Right lobe of liver (tissue), 6 donors: Measurements from ENCODE around the gene CCDC43. TPM values are rescaled to one million over a fixed set of nuclear protein-coding genes. Genes with fewer than 3 reads are reported as not detected.
A peak's percentile ranks its signal among the peaks of the same experiment; 100 is the strongest.
"Not testable (repeated sequence)": the region's sequence is repeated elsewhere in the genome, so short reads cannot be mapped to it uniquely, and the experiment has no call there.

ENCODE experiments used
- ATAC-seq, 4 donors: fragments of 200-7000 bp; cut with Tn5 transposase; one replicate each; pipeline ENCODE4 v1.9.1; 2020; ENCODE audit warnings: mild to moderate bottlenecking in 4 of 4, moderate library complexity in 4 of 4
- DNase-seq, 3 donors: peaks; one replicate each; pipeline ENCODE4 v3.0.0-alpha.2; 2020
- H3K27ac ChIP-seq, 3 donors: fragments of 200-600 bp; one replicate each; pipeline ENCODE4 v1.8.0; 2022
- H3K27me3 ChIP-seq, 2 donors: fragments of 200-600 bp; one replicate each; pipeline ENCODE4 v1.8.0; 2022
- H3K36me3 ChIP-seq, 4 donors: fragments of 200-600 bp; sonication (generic) in 1 of 4; one replicate each; pipeline versions ENCODE4 v1.5.1 to v1.8.0; 2017 to 2022; ENCODE audit warnings: control low read depth in 1 of 4
- H3K4me1 ChIP-seq, 4 donors: fragments of 200-600 bp; sonication (generic) in 1 of 4; one replicate each; pipeline versions ENCODE4 v1.5.1 to v1.8.0; 2017 to 2022; ENCODE audit warnings: control low read depth in 1 of 4
- H3K4me3 ChIP-seq, 3 donors: fragments of 200-600 bp; one replicate each; pipeline ENCODE4 v1.8.0; 2022
- H3K9me3 ChIP-seq, 4 donors: fragments of 200-600 bp; sonication (generic) in 1 of 4; one replicate each; pipeline versions ENCODE4 v1.5.1 to v1.8.0; 2017 to 2022; ENCODE audit warnings: control low read depth in 1 of 4
- CTCF ChIP-seq, 4 donors: fragments of 200-600 bp in 3 of 4; fragments of 450-650 bp in 1 of 4; IDR thresholded peaks; one replicate each; pipeline versions ENCODE4 v1.5.1 to v1.8.0; 2016 to 2022; ENCODE audit warnings: antibody characterized with exemption in 4 of 4, mild to moderate bottlenecking in 2 of 4
- POLR2A ChIP-seq: fragments of 450-650 bp; IDR thresholded peaks from one replicate; pipeline ENCODE4 v1.6.1; 2017; ENCODE audit warnings: antibody characterized with exemption, mild to moderate bottlenecking
- WGBS: methylation state at CpG from one replicate; pipeline ENCODE4 v1.1.6; 2018; ENCODE audit warnings: low coverage, low lambda C conversion rate; ENCODE audit not compliant: insufficient coverage; ENCODE audit errors: missing lambda C conversion rate; 5-methylcytosine and 5-hydroxymethylcytosine counted together
- intact Hi-C, 2 donors: fragments of 100-400 bp; cut with DNase I; formaldehyde crosslinking; loops; one replicate each; pipeline versions ENCODE4 v1.11.2 to v1.14.1; 2022
- total RNA-seq, 6 experiments: library from RNA; depleted of rRNA in 2 of 6; stranded (reverse); fragments of >200 nt in 2 of 6; fragmentation: NEBNext Ultra II Directional in 3 of 6; extraction: Animal tissue kit (Norgen Biotek cat#: 25700) in 3 of 6; gene quantifications; one replicate each; pipeline versions ENCODE4 v1.1.0 to v1.2.4, GENCODE V29; 2016 to 2023
- donor health status: DM: no; HTN: yes; CAD: no.
- donor health status: DM: no; HTN: no; CAD: no.
- donor health status: DM: no; HTN: no; CAD: no.
- donor health status: DM: no; HTN: yes; CAD: no.
- donor health status: DM: no; HTN: yes; CAD: no.

Gene CCDC43
- total RNA-seq, 6 experiments from 2014 or later = 4.5 to 8.4 (median 5.6) TPM

GRCh38 chr17:44688675-44689476 is 700 bp downstream of the CCDC43 start:
- Histone ChIP-seq H3K4me3 (peak overlapping the region; percentile 72 to 98 (median 95)), H3K27ac (peak overlapping the region in 2 of 3 donors; percentile 48 to 77), H3K4me1 (peaks cover 0 to 14% (median 3%) of the 10 kb centered on the region in 4 donors), H3K27me3 (no peaks in the 10 kb centered on the region), H3K9me3 (no peaks in the 10 kb centered on the region), H3K36me3 (peaks cover 0 to under 1% (median 0%) of the 10 kb centered on the region in 4 donors)
- 4% methylated on average over 13 of the region's 13 CpGs for WGBS
- DNase-seq (no peak), ATAC-seq (no peak)
- intact Hi-C loops = no loop called here
- TF ChIP-seq CTCF (IDR thresholded peaks at IDR 0.05) (no peak), POLR2A (no peak)

DNA sequence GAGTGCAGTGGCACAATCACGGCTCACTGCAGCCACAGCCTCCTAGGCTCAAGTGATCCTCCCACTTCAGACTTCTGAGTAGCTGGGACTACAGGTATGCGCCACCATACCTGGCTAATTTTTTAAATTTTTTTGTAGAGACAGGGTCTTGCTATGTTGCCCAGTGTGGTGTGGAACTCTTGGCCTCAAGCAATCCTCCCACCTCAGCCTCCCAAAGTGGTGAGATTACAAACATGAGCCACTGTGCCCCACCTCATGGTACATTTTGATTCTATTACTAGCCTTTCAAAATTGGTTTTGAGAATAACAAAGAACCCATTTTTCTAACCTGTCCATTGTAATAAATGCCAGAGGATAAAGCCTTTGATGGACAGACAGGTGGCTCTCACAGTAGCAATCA is 1.4 kb downstream of the CCDC43 start:
- H3K27me3 ChIP-seq = no peaks in the 10 kb centered on the region
- peaks cover 0 to 14% (median 3%) of the 10 kb centered on the region in 4 donors for H3K4me1 ChIP-seq
- no peak for TF ChIP-seq POLR2A
- TF ChIP-seq CTCF (IDR thresholded peaks at IDR 0.05) = no peak
- DNase-seq (no peak), ATAC-seq (no peak)
- no peak overlapping the region for H3K27ac ChIP-seq
- peaks cover 0 to 8% (median 4%) of the 10 kb centered on the region in 4 donors for H3K36me3 ChIP-seq
- WGBS = 85% methylated on average over 2 of the region's 2 CpGs
- intact Hi-C loops = no loop called here
- no peaks in the 10 kb centered on the region for H3K9me3 ChIP-seq
- no peak overlapping the region for H3K4me3 ChIP-seq

GRCh38 chr17:44687756-44688155 is 1.8 kb downstream of the CCDC43 start:
- no peak overlapping the region for H3K4me3 ChIP-seq
- no peak for TF ChIP-seq CTCF (IDR thresholded peaks at IDR 0.05)
- TF ChIP-seq POLR2A = no peak
- DNase-seq (no peak), ATAC-seq (no peak)
- peaks cover 3 to 12% (median 4%) of the 10 kb centered on the region in 4 donors for H3K36me3 ChIP-seq
- peaks cover 0 to 14% (median 3%) of the 10 kb centered on the region in 4 donors for H3K4me1 ChIP-seq
- intact Hi-C loops = no loop called here
- no peaks in the 10 kb centered on the region for H3K27me3 ChIP-seq
- no peak overlapping the region for H3K27ac ChIP-seq
- WGBS = 82% methylated on average over 1 of the region's 1 CpG
- H3K9me3 ChIP-seq = no peaks in the 10 kb centered on the region

GRCh38 chr17:44683303-44683702 is 6.3 kb downstream of the CCDC43 start:
- H3K27ac ChIP-seq, H3K9me3 ChIP-seq, H3K4me1 ChIP-seq, intact Hi-C loops, DNase-seq, ATAC-seq, H3K4me3 ChIP-seq, H3K27me3 ChIP-seq: not testable (repeated sequence)
- peaks cover 3 to 41% (median 10%) of the 10 kb centered on the region in 4 donors for H3K36me3 ChIP-seq
- 63% methylated on average over 3 of the region's 4 CpGs for WGBS

GRCh38 chr17:44677136-44677535 is 12.4 kb downstream of the CCDC43 start:
- no peak for DNase-seq
- 100% methylated on average over 2 of the region's 2 CpGs for WGBS
- H3K36me3 ChIP-seq = peaks cover 0 to 31% (median 6%) of the 10 kb centered on the region in 4 donors
- H3K27me3 ChIP-seq = no peaks in the 10 kb centered on the region
- H3K9me3 ChIP-seq = no peaks in the 10 kb centered on the region
- intact Hi-C loops = no loop called here
- TF ChIP-seq CTCF (IDR thresholded peaks at IDR 0.05) (no peak), POLR2A (no peak)
- ATAC-seq = no peak
- no peak overlapping the region for H3K4me3 ChIP-seq
- no peak overlapping the region for H3K27ac ChIP-seq
- no peaks in the 10 kb centered on the region for H3K4me1 ChIP-seq
